SK-N-SH treated with all-trans-retinoic acid at 6 μM for 48 hours (cell line): ENCODE data around the gene CDC42EP5.

Experiments
- ARNTL ChIP-seq: fragments of 450-650 bp; formaldehyde crosslinking; IDR thresholded peaks from 2 replicates; pipeline ENCODE4 v1.5.0; 2020; ENCODE audit warnings: low read depth, mild to moderate bottlenecking, moderate library complexity, borderline replicate concordance
- BACH2 ChIP-seq: fragments of 250-450 bp; sonication (Bioruptor Pico); IDR thresholded peaks from 2 replicates; pipeline ENCODE4 v1.9.0; 2021; ENCODE audit warnings: mild to moderate bottlenecking, borderline replicate concordance
- CREB5 ChIP-seq: fragments of 250-450 bp; sonication (Bioruptor Pico); IDR thresholded peaks from 2 replicates; pipeline ENCODE4 v1.5.1; 2020; ENCODE audit warnings: low read depth, mild to moderate bottlenecking, moderate library complexity
- CSDC2 ChIP-seq: fragments of 250-450 bp; sonication (Bioruptor Pico); IDR thresholded peaks from 2 replicates; pipeline ENCODE4 v1.5.0; 2020; ENCODE audit warnings: mild to moderate bottlenecking, moderate library complexity
- CSRNP3 ChIP-seq: fragments of 250-450 bp; sonication (Bioruptor Pico); IDR thresholded peaks from 2 replicates; pipeline ENCODE4 v1.5.1; 2021; ENCODE audit warnings: mild to moderate bottlenecking, moderate library complexity
- GLIS3 ChIP-seq: fragments of 250-450 bp; sonication (Bioruptor Pico); IDR thresholded peaks from 2 replicates; pipeline ENCODE4 v1.5.0; 2020; ENCODE audit warnings: mild to moderate bottlenecking, moderate library complexity
- PATZ1 ChIP-seq: fragments of 250-450 bp; sonication (Bioruptor Pico); IDR thresholded peaks from 2 replicates; pipeline ENCODE4 v1.8.0; 2020; ENCODE audit warnings: mild to moderate bottlenecking, moderate library complexity, borderline replicate concordance
- PPARA ChIP-seq: fragments of 250-450 bp; sonication (Bioruptor Pico); IDR thresholded peaks from 2 replicates; pipeline ENCODE4 v1.5.0; 2020; ENCODE audit warnings: mild to moderate bottlenecking, borderline replicate concordance
- RARB ChIP-seq: fragments of 250-450 bp; sonication (Bioruptor Pico); IDR thresholded peaks from 2 replicates; pipeline ENCODE4 v1.8.0; 2021; ENCODE audit warnings: mild to moderate bottlenecking, moderate library complexity
- TCF4 ChIP-seq: fragments of 250-450 bp; sonication (Bioruptor Pico); IDR thresholded peaks from 2 replicates; pipeline ENCODE4 v1.8.0; 2021; ENCODE audit warnings: mild to moderate bottlenecking, moderate library complexity, borderline replicate concordance
- TOX ChIP-seq: fragments of 250-450 bp; sonication (Bioruptor Pico); IDR thresholded peaks from 2 replicates; pipeline ENCODE4 v1.8.0; 2021; ENCODE audit warnings: mild to moderate bottlenecking, moderate library complexity, borderline replicate concordance
- TSHZ2 ChIP-seq: fragments of 250-450 bp; sonication (Bioruptor Pico); IDR thresholded peaks from 2 replicates; pipeline ENCODE4 v1.5.0; 2020; ENCODE audit warnings: mild to moderate bottlenecking, moderate library complexity
- ZFP30 ChIP-seq: fragments of 450-650 bp; formaldehyde crosslinking; IDR thresholded peaks from 2 replicates; pipeline ENCODE4 v1.5.0; 2022; ENCODE audit warnings: mild to moderate bottlenecking, moderate library complexity
- ZNF70 ChIP-seq: fragments of 450-650 bp; formaldehyde crosslinking; IDR thresholded peaks from 2 replicates; pipeline ENCODE4 v1.5.0; 2020; ENCODE audit warnings: mild to moderate bottlenecking, moderate library complexity

- TF ChIP-seq TSHZ2 (CRISPR knock-in tag) = no peak
- no peak for TF ChIP-seq ZNF70 (CRISPR knock-in tag)
- no peak for TF ChIP-seq CSRNP3
- no peak for TF ChIP-seq BACH2
- no peak for TF ChIP-seq GLIS3 (CRISPR knock-in tag)
- TF ChIP-seq CSDC2 (CRISPR knock-in tag) = no peak
- TF ChIP-seq CREB5 = no peak
- TF ChIP-seq PATZ1 (CRISPR knock-in tag) = no peak
- TF ChIP-seq TCF4 (CRISPR knock-in tag) = no peak
- TF ChIP-seq ZFP30 (CRISPR knock-in tag) = no peak
- no peak for TF ChIP-seq PPARA
- TF ChIP-seq TOX (CRISPR knock-in tag) = no peak
- TF ChIP-seq ARNTL (CRISPR knock-in tag) = no peak
- TF ChIP-seq RARB (CRISPR knock-in tag) = no peak
These were observed 40.9 kb downstream of the CDC42EP5 start for GRCh38 chr19:54432144-54432738.
